H1 (cell line): ENCODE data around the gene ZNF200. TPM values are rescaled to one million over a fixed set of nuclear protein-coding genes. Genes with fewer than 3 reads are reported as not detected.

ENCODE experiments used
- CTCF ChIA-PET: fragments of 300-600 bp; sonication (Branson Sonifier 250); formaldehyde crosslinking; loops from one replicate; lab custom pipeline; 2021; ENCODE audit not compliant: partially characterized antibody; lab: Charles Lee
- POLR2A ChIA-PET: fragments of 300-600 bp; sonication (Branson Sonifier 250); formaldehyde crosslinking; loops from one replicate; lab custom pipeline; 2021; ENCODE audit warnings: inconsistent platforms; ENCODE audit not compliant: partially characterized antibody; lab: Charles Lee
- DNase-seq, 2 experiments: peaks; one replicate each; pipeline versions ENCODE4 v3.0.0 to v3.0.0-alpha.2; 2010 to 2022; ENCODE audit warnings: low spot score in 2 of 2, low read depth in 1 of 2, mixed read lengths in 1 of 2
- FAIRE-seq: peaks from 2 replicates; lab custom pipeline; 2011; peaks lifted over from hg19 to GRCh38; lab: Jason Lieb, UNC
- H2AFZ ChIP-seq: 2 replicates; pipeline ENCODE4 v1.8.1; 2012; ENCODE audit warnings: low read length, inconsistent platforms
- H2AK5ac ChIP-seq: 2 replicates; pipeline ENCODE4 v1.6.1; 2013; ENCODE audit warnings: low read depth, low read length
- H2BK120ac ChIP-seq: replicated peaks from 2 replicates; pipeline ENCODE3; 2013; ENCODE audit warnings: low read depth, low read length, inconsistent platforms
- H2BK12ac ChIP-seq: 2 replicates; pipeline ENCODE4 v1.6.1; 2013; ENCODE audit warnings: low read depth, low read length
- H2BK15ac ChIP-seq: 2 replicates; pipeline ENCODE4 v1.6.1; 2013; ENCODE audit warnings: low read length
- H2BK20ac ChIP-seq: 2 replicates; pipeline ENCODE4 v1.6.1; 2013; ENCODE audit warnings: low read length
- H2BK5ac ChIP-seq: 2 replicates; pipeline ENCODE4 v1.6.1; 2013; ENCODE audit warnings: low read depth, low read length
- H3K14ac ChIP-seq: 2 replicates; pipeline ENCODE4 v1.6.1; 2013; ENCODE audit warnings: inconsistent platforms; ENCODE audit not compliant: insufficient read length
- H3K18ac ChIP-seq: 2 replicates; pipeline ENCODE4 v1.6.1; 2013; ENCODE audit warnings: low read length; ENCODE audit errors: extremely low read depth
- H3K23ac ChIP-seq: 2 replicates; pipeline ENCODE4 v1.6.1; 2013; ENCODE audit warnings: inconsistent platforms; ENCODE audit not compliant: insufficient read length
- H3K23me2 ChIP-seq: 2 replicates; pipeline ENCODE4 v1.6.1; 2013; ENCODE audit warnings: low read depth, low read length
- H3K27ac ChIP-seq: 2 replicates; pipeline ENCODE4 v1.6.1; 2011; ENCODE audit warnings: low read depth, low read length, inconsistent platforms
- H3K27me3 ChIP-seq, 4 experiments: replicated peaks in 1 of 4; 1 replicate in 1 of 4; 2 replicates in 3 of 4; pipeline versions ENCODE4 v1.6.1 to v1.8.1; 2011 to 2013; ENCODE audit warnings: low read length in 3 of 4, mild to moderate bottlenecking in 3 of 4, inconsistent platforms in 2 of 4, mixed read lengths in 2 of 4, moderate library complexity in 1 of 4; ENCODE audit not compliant: control insufficient read depth in 3 of 4, insufficient read depth in 3 of 4; ENCODE audit errors: extremely low read depth in 1 of 4
- H3K36me3 ChIP-seq, 4 experiments: 2 replicates each; pipeline versions ENCODE4 v1.6.1 to v1.8.1; 2011 to 2013; ENCODE audit warnings: mild to moderate bottlenecking in 4 of 4, low read length in 3 of 4, moderate library complexity in 2 of 4, control low read depth in 1 of 4, inconsistent platforms in 1 of 4; ENCODE audit not compliant: insufficient read depth in 4 of 4, control insufficient read depth in 2 of 4
- H3K4ac ChIP-seq: replicated peaks from 2 replicates; pipeline ENCODE3; 2013; ENCODE audit warnings: low read length, low read depth, mixed read lengths, inconsistent platforms; ENCODE audit not compliant: insufficient read length
- H3K4me1 ChIP-seq, 4 experiments: replicated peaks in 1 of 4; 1 replicate in 1 of 4; 2 replicates in 3 of 4; pipeline versions ENCODE4 v1.6.1 to v1.8.1; 2011 to 2013; ENCODE audit warnings: low read length in 3 of 4, inconsistent platforms in 2 of 4, mixed read lengths in 1 of 4; ENCODE audit not compliant: insufficient read depth in 4 of 4, control insufficient read depth in 3 of 4
- H3K4me2 ChIP-seq, 2 experiments: 2 replicates each; pipeline versions ENCODE4 v1.6.1 to v1.8.1; 2011 to 2013; ENCODE audit warnings: low read depth in 2 of 2, low read length in 2 of 2, control low read depth in 1 of 2, inconsistent platforms in 1 of 2, mild to moderate bottlenecking in 1 of 2; ENCODE audit not compliant: insufficient read depth in 1 of 2
- H3K4me3 ChIP-seq, 4 experiments: fragments of 200-600, 300-600 bp in 1 of 4; sonication (generic), shearing (Covaris generic), sonication (Bioruptor Twin) in 1 of 4; 2 replicates each; pipeline versions ENCODE4 v1.5.1 to v1.8.1; 2011 to 2016; ENCODE audit warnings: low read length in 4 of 4, low read depth in 3 of 4, control low read depth in 2 of 4, inconsistent platforms in 2 of 4, mild to moderate bottlenecking in 2 of 4, mixed read lengths in 1 of 4, moderate library complexity in 1 of 4; ENCODE audit not compliant: insufficient read depth in 2 of 4; ENCODE audit errors: extremely low read depth in 1 of 4
- H3K56ac ChIP-seq: replicated peaks from 2 replicates; pipeline ENCODE3; 2013; ENCODE audit warnings: low read depth, mild to moderate bottlenecking, mixed read lengths, low read length, inconsistent platforms; ENCODE audit not compliant: insufficient read length
- H3K79me1 ChIP-seq: 2 replicates; pipeline ENCODE4 v1.6.1; 2013; ENCODE audit warnings: low read depth, low read length, control low read depth
- H3K79me2 ChIP-seq, 2 experiments: 2 replicates each; pipeline versions ENCODE4 v1.6.1 to v1.8.1; 2012 to 2013; ENCODE audit warnings: low read length in 2 of 2, mild to moderate bottlenecking in 2 of 2, inconsistent platforms in 1 of 2; ENCODE audit not compliant: insufficient read depth in 2 of 2, control insufficient read depth in 1 of 2
- H3K9ac ChIP-seq, 4 experiments: replicated peaks in 1 of 4; 1 replicate in 1 of 4; 2 replicates in 3 of 4; pipeline versions ENCODE4 v1.6.1 to v1.8.1; 2011 to 2013; ENCODE audit warnings: low read depth in 3 of 4, low read length in 3 of 4, control low read depth in 2 of 4, mild to moderate bottlenecking in 2 of 4, moderate library complexity in 2 of 4, inconsistent platforms in 1 of 4; ENCODE audit errors: extremely low read depth in 1 of 4
- H3K9me3 ChIP-seq, 2 experiments: 2 replicates each; pipeline versions ENCODE4 v1.6.1 to v1.8.1; 2012 to 2013; ENCODE audit warnings: mild to moderate bottlenecking in 2 of 2, moderate library complexity in 2 of 2, control low read depth in 1 of 2, inconsistent platforms in 1 of 2, low read depth in 1 of 2, low read length in 1 of 2, mixed read lengths in 1 of 2; ENCODE audit not compliant: insufficient read depth in 2 of 2
- H4K20me1 ChIP-seq, 2 experiments: replicated peaks in 1 of 2; 2 replicates each; pipeline versions ENCODE3 to v1.8.1; 2011 to 2013; ENCODE audit warnings: inconsistent platforms in 2 of 2, low read length in 2 of 2, mild to moderate bottlenecking in 1 of 2; ENCODE audit not compliant: insufficient read depth in 2 of 2, control insufficient read depth in 1 of 2
- H4K5ac ChIP-seq: 2 replicates; pipeline ENCODE4 v1.6.1; 2013; ENCODE audit warnings: low read length, low read depth, mixed read lengths, inconsistent platforms; ENCODE audit not compliant: insufficient read length
- H4K8ac ChIP-seq: 2 replicates; pipeline ENCODE4 v1.8.0; 2013; ENCODE audit warnings: mild to moderate bottlenecking, moderate library complexity, low read length, inconsistent platforms; ENCODE audit not compliant: insufficient read depth; ENCODE audit errors: extremely low read depth
- H4K91ac ChIP-seq: replicated peaks from 2 replicates; pipeline ENCODE3; 2013; ENCODE audit warnings: low read length, mixed read lengths, inconsistent platforms; ENCODE audit not compliant: insufficient read length
- ASH2L ChIP-seq: fragments of 200-600, 300-600 bp; sonication (generic); IDR thresholded peaks from one replicate; pipeline ENCODE4 v1.7.1; 2017; ENCODE audit warnings: low read length
- BACH1 ChIP-seq: IDR thresholded peaks from 2 replicates; pipeline ENCODE4 v1.6.1; 2012; ENCODE audit warnings: low read length, improper control_type of control experiment
- BCL11A ChIP-seq, 2 experiments: IDR thresholded peaks; one replicate each; pipeline ENCODE4 v1.6.1; 2011; ENCODE audit warnings: low read depth in 2 of 2, low read length in 2 of 2, mild to moderate bottlenecking in 2 of 2
- CBX8 ChIP-seq: fragments of 300-800, 300-1000 bp; sonication (generic); IDR thresholded peaks from 2 replicates; pipeline ENCODE4 v1.7.1; 2016; ENCODE audit warnings: low read depth, low read length, borderline replicate concordance
- FOSL1 ChIP-seq: IDR thresholded peaks from 2 replicates; pipeline ENCODE4 v1.6.1; 2011; ENCODE audit warnings: mild to moderate bottlenecking, low read depth, low read length, moderate library complexity; ENCODE audit not compliant: insufficient read depth
- GTF2F1 ChIP-seq: IDR thresholded peaks from 2 replicates; pipeline ENCODE4 v1.6.1; 2012; ENCODE audit warnings: low read depth, low read length, improper control_type of control experiment, borderline replicate concordance
- JUN ChIP-seq: IDR thresholded peaks from 2 replicates; pipeline ENCODE4 v1.6.1; 2011; ENCODE audit warnings: low read depth, mild to moderate bottlenecking, improper control_type of control experiment, low read length
- KDM1A ChIP-seq: fragments of 200-600, 300-600 bp; sonication (generic); IDR thresholded peaks from 2 replicates; pipeline ENCODE4 v1.7.1; 2016; ENCODE audit warnings: mild to moderate bottlenecking, low read length, borderline replicate concordance
- MAFK ChIP-seq: IDR thresholded peaks from 2 replicates; pipeline ENCODE4 v1.6.1; 2012; ENCODE audit warnings: low read depth, mild to moderate bottlenecking, improper control_type of control experiment, low read length
- MAX ChIP-seq: IDR thresholded peaks from 2 replicates; pipeline ENCODE4 v1.6.1; 2012; ENCODE audit warnings: inconsistent platforms
- POLR2A ChIP-seq, 2 experiments: IDR thresholded peaks; 1 replicate in 1 of 2; 2 replicates in 1 of 2; pipeline ENCODE4 v1.6.1; 2011; ENCODE audit warnings: low read depth in 2 of 2, low read length in 2 of 2, mild to moderate bottlenecking in 2 of 2; ENCODE audit errors: control extremely low read depth in 1 of 2
- POLR2AphosphoS5 ChIP-seq: IDR thresholded peaks from 2 replicates; pipeline ENCODE4 v1.6.1; 2011; ENCODE audit warnings: low read depth, low read length
- RNF2 ChIP-seq: fragments of 200-900, 300-1000 bp; sonication (generic); IDR thresholded peaks from 2 replicates; pipeline ENCODE4 v1.7.1; 2016; ENCODE audit warnings: borderline replicate concordance, low read depth, mild to moderate bottlenecking, antibody characterized with exemption, low read length; ENCODE audit not compliant: poor library complexity, severe bottlenecking; ENCODE audit errors: missing control alignments
- RXRA ChIP-seq: IDR thresholded peaks from 2 replicates; pipeline ENCODE4 v1.6.1; 2011; ENCODE audit warnings: low read depth, mild to moderate bottlenecking, low read length, moderate library complexity; ENCODE audit not compliant: insufficient read depth
- SIRT6 ChIP-seq: IDR thresholded peaks from one replicate; pipeline ENCODE4 v1.7.1; 2012; ENCODE audit warnings: low read length, inconsistent platforms
- SRF ChIP-seq: IDR thresholded peaks from 2 replicates; pipeline ENCODE4 v1.6.1; 2011; ENCODE audit warnings: mild to moderate bottlenecking, low read depth, low read length, moderate library complexity
- WGBS, 2 experiments: shearing (Covaris generic) in 1 of 2; methylation state at CpG; one replicate each; pipeline versions ENCODE4 v1.1.6 to v1.1.7; 2013 to 2015; ENCODE audit warnings: low lambda C conversion rate in 2 of 2, mixed read lengths in 2 of 2, inconsistent platforms in 1 of 2, low coverage in 1 of 2, missing lambda C conversion rate in 1 of 2; ENCODE audit not compliant: insufficient replicate concordance in 2 of 2, insufficient coverage in 1 of 2, insufficient read length in 1 of 2; ENCODE audit errors: extremely low coverage in 1 of 2, missing lambda C conversion rate in 1 of 2; 5-methylcytosine and 5-hydroxymethylcytosine counted together
- polyA plus RNA-seq, 7 experiments: library from polyadenylated mRNA; depleted of rRNA in 3 of 7; stranded (reverse) in 5 of 7; unstranded in 2 of 7; fragments of >200 nt in 5 of 7; fragments of 200-250 nt in 2 of 7; gene quantifications; 1 replicate in 5 of 7; 2 replicates in 1 of 7; 4 replicates in 1 of 7; pipeline versions ENCODE4 v1.2.1 to v1.2.3, GENCODE V29; 2011 to 2013; ENCODE audit warnings: missing spikeins in 2 of 7, mixed read lengths in 2 of 7
- total RNA-seq: library from RNA; stranded (reverse); fragmentation: NEBNext Ultra II Directional; extraction: Animal tissue kit (Norgen Biotek cat#: 25700); gene quantifications from 2 replicates; pipeline ENCODE4 v1.2.1, GENCODE V29; 2021

ZNF200 gene
- total and polyA plus RNA-seq, 2 of the 8 experiments (the other 6 are each of a cell fraction or from before 2014, with no cell fraction given), result 2.7 to 9.9 TPM

GRCh38 chr16:3220839-3221238, 14.1 kb downstream of the ZNF200 start:
- Histone ChIP-seq H3K18ac (no peak overlapping the region), H2BK20ac (no peak overlapping the region), H3K14ac (no peak overlapping the region), H3K79me2 (no peaks in the 10 kb centered on the region), H2AK5ac (no peak overlapping the region), H3K23ac (no peak overlapping the region), H3K9me3 (peaks cover 63 to 70% of the 10 kb centered on the region in 2 experiments), H3K23me2 (no peaks in the 10 kb centered on the region), H3K36me3 (peaks cover 3 to 35% (median 22%) of the 10 kb centered on the region in 4 experiments), H3K4ac (no peak overlapping the region), H3K4me3 (no peak overlapping the region), H3K27me3 (peaks cover 0 to 1% (median 0%) of the 10 kb centered on the region in 4 experiments; a peak in 1 of 7 replicates), H2BK120ac (no peak overlapping the region), H4K8ac (no peak overlapping the region), H4K5ac (no peak overlapping the region), H3K27ac (no peak overlapping the region), H3K56ac (no peak overlapping the region), H2BK12ac (no peak overlapping the region), H3K79me1 (no peaks in the 10 kb centered on the region), H3K4me2 (no peak overlapping the region), H3K4me1 (no peaks in the 10 kb centered on the region), H2AFZ (no peak overlapping the region), H2BK5ac (no peak overlapping the region), H4K20me1 (no peaks in the 10 kb centered on the region), H2BK15ac (no peak overlapping the region), H3K9ac (no peak overlapping the region), H4K91ac (no peak overlapping the region)
- FAIRE-seq (no peak), DNase-seq (no peak)
- POLR2A ChIA-PET, result no interaction called here
- CTCF ChIA-PET, result no interaction called here
- 79% methylated on average over 8 of the region's 10 CpGs; no CpG with 5 or more reads in 1 of the 2 experiments for WGBS, 2 experiments
- no peak for TF ChIP-seq JUN
- no peak for TF ChIP-seq BACH1
- TF ChIP-seq SRF, result no peak
- no peak for TF ChIP-seq MAFK
- TF ChIP-seq CBX8, result no peak
- no peak for TF ChIP-seq POLR2AphosphoS5
- TF ChIP-seq ASH2L, result no peak
- no peak for TF ChIP-seq BCL11A (IDR thresholded peaks at IDR 0.05; ENCODE audit: low read depth in 2 of 2, low read length in 2 of 2)
- TF ChIP-seq MAX, result no peak
- no peak for TF ChIP-seq KDM1A
- TF ChIP-seq RNF2, result no peak
- TF ChIP-seq FOSL1, result no peak
- no peak for TF ChIP-seq RXRA
- TF ChIP-seq SIRT6, result no peak
- TF ChIP-seq POLR2A (IDR thresholded peaks at IDR 0.05; ENCODE audit: control extremely low read depth in 1 of 2, low read depth in 2 of 2, low read length in 2 of 2), result no peak
- no peak for TF ChIP-seq GTF2F1
